Left colon (tissue), 2 donors: ENCODE results near the gene USP33. TPM values are rescaled to one million over a fixed set of nuclear protein-coding genes. Genes with fewer than 3 reads are reported as not detected.
"Not testable (repeated sequence)": the region's sequence is repeated elsewhere in the genome, so short reads cannot be mapped to it uniquely, and the experiment has no call there.

Experiments used
- ATAC-seq: fragments of 200-7000 bp; cut with Tn5 transposase; one replicate; pipeline ENCODE4 v1.9.1; 2020; ENCODE audit warnings: mild to moderate bottlenecking, moderate library complexity
- DNase-seq, 2 donors: peaks; one replicate each; pipeline ENCODE4 v3.0.0-alpha.2; 2020
- intact Hi-C, 2 donors: fragments of 100-400 bp; cut with DNase I in 1 of 2; cut with micrococcal nuclease in 1 of 2; formaldehyde crosslinking; loops; one replicate each; pipeline versions ENCODE4 v1.11.2 to v1.14.0; 2022; cut with DNase I, micrococcal nuclease
- total RNA-seq, 2 donors: library from RNA; stranded (reverse); fragmentation: NEBNext Ultra II Directional; extraction: Animal tissue kit (Norgen Biotek cat#: 25700); gene quantifications; one replicate each; pipeline ENCODE4 v1.2.1, GENCODE V29; 2021
- donor health status: DM: no; HTN: no; CAD: no.
- donor health status: DM: yes; HTN: yes; CAD: no.

Gene USP33
- total RNA-seq, 2 donors from 2014 or later: 56.8 to 63.5 TPM

- ATAC-seq (no peak), DNase-seq (no peak)
- intact Hi-C loops: no loop called here
Observed at GRCh38 chr1:77744576-77744975, 15.1 kb downstream of the USP33 start.

DNA sequence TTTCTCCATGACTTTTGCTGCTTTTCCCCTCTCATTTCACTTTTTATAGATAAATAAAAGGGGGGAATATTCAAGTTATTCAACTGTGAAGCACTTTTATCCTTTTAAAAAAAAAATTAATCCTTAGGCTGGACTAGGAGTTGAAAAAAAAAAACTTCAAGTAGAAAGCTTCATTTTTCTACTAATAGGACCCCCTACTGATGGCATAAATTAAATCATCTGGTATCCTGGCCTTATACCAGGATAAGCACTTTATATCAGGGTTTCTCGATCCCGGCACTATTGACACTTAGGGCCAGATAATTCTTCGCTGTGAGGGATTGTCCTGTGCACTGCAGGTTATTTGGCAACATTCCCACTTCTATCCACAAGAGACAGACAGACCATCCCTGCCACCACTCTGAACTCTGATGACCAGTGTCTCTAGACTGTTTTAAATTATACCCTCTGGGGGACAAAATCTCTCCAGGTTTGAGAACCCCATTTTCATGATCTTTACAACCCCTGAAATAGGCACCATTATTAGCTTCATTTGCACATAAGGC is 17.6 kb downstream of the USP33 start:
- no peak for ATAC-seq
- no peak for DNase-seq

GRCh38 chr1:77741316-77741715 is 18.3 kb downstream of the USP33 start:
- ATAC-seq (no peak), DNase-seq (no peak)
- intact Hi-C loops: no loop called here

More for the DNA sequence above, 17.6 kb downstream of the USP33 start:
- intact Hi-C loops: no loop called here

DNA sequence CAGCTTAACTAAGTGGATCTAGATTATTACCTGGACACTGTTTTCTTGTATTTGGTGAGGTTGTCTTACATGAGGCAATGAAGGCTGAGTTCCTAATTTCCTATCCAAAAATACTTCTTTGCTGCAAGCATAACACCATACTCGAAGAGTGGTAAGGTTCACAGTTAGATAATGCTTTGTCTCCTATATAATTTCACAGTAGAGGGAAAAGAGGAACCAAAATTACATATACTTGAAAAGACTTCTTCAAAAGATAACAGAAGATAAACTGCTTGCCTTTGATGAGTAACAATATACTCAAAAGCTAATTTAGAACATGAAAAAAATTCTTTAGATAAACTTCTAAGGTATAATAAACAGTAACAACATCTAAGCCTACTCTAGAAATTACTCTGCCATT is 20.4 kb downstream of the USP33 start:
- intact Hi-C loops: loop anchor here in 1 of 2 donors (5.0 kb wide), 1 partner anchor 188 kb away; no protein-coding TSS in a partner anchor
- no peak for DNase-seq
- ATAC-seq: no peak

GRCh38 chr1:77732090-77732489 is 27.6 kb downstream of the USP33 start:
- intact Hi-C loops: no loop called here
- DNase-seq (no peak), ATAC-seq (no peak)

DNA sequence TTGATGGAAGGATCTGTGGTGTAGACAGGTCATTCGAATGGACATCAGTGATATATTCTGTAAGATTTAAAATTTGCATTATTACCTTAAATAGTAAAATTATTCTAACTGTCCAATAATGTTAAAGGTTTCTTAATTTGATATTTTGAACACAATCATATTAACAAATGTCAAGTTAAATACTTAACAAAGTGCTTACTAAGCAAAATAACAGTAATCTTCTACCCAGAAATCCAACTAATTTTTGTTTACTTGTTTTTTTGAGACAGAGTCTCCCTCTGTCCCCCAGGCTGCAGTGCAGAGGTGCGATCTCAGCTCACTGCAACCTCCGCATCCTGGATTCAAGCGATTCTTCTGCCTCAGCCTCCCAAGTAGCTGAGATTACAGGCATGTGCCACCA is 33.9 kb downstream of the USP33 start:
- intact Hi-C loops: no loop called here
- ATAC-seq: no peak

GRCh38 chr1:77718181-77718580 is 41.5 kb downstream of the USP33 start:
- intact Hi-C loops: no loop called here
- DNase-seq (no peak), ATAC-seq (no peak)

More for the DNA sequence above, 33.9 kb downstream of the USP33 start:
- no peak for DNase-seq

DNA sequence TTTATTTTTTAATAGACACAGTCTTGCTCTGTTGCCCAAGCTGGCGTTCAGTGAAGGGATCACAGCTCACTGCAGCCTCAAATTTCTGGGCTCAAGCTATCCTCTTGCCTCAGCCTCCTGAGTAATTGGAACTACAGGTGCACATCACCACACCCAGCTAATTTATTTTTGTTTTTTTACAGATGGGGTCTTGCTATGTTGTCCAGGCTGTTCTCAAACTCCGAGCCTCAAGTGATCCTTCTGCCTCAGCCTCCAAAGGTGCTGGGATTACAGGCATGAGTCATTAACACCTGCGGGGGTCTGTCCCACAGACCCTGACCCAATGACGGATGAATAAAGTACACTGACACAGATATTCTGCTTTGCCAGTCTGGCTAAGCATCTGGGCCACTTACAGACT is 43.6 kb downstream of the USP33 start:
- intact Hi-C loops: no loop called here
- DNase-seq (no peak), ATAC-seq (no peak)

DNA sequence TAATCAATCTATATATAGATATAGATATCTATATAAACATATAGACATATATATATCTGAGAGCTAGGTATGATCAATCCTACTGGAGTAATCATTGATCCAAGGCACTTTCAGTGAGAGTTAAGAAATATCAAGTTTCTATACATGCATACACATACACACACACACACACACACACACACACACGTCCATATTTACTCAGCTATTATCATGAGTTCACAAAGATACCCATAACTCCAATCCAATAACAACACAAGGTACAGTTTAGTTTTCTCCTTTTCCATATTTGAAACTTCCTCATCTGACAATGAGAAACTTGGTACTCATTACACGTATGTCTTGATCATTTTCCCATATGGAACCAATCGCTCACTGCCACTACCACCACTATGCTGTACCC is 49.9 kb downstream of the USP33 start:
- no peak for DNase-seq
- intact Hi-C loops: no loop called here
- no peak for ATAC-seq

DNA sequence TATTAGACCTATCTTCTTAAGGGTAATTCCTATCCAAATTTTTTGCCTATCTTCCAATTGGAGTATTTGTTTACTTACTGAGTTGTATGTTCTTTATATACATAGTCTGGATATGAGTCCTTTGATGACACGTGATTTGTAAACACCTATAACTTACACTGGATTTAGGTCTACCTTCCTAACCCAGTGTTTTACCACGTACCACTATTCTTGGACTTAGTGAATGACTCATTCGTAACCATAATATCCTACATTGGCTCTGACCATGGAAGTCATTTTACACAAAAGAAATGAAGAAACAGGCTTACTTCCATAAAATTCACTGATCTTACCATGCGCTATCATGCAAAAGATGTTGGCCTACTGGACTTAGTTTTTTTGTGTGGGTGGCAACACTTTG is 53.3 kb downstream of the USP33 start:
- ATAC-seq (no peak), DNase-seq (no peak)

GRCh38 chr1:77704736-77705135 is 54.9 kb downstream of the USP33 start:
- intact Hi-C loops: no loop called here
- DNase-seq (no peak), ATAC-seq (no peak)

More for the DNA sequence above, 53.3 kb downstream of the USP33 start:
- intact Hi-C loops: no loop called here

GRCh38 chr1:77699673-77700072 is 60.0 kb downstream of the USP33 start:
- ATAC-seq, DNase-seq, intact Hi-C loops: not testable (repeated sequence)

GRCh38 chr1:77697441-77697840 is 62.2 kb downstream of the USP33 start:
- intact Hi-C loops: no loop called here
- ATAC-seq (no peak), DNase-seq (no peak)

- no peak for ATAC-seq
- intact Hi-C loops: no loop called here
Observed at GRCh38 chr1:77688939-77689338, 70.7 kb downstream of the USP33 start.

GRCh38 chr1:77687519-77687906 is 72.1 kb downstream of the USP33 start:
- DNase-seq (peak; percentile 36 to 60), ATAC-seq (no peak)
- intact Hi-C loops: no loop called here

More at GRCh38 chr1:77688939-77689338, 70.7 kb downstream of the USP33 start:
- no peak for DNase-seq

- peak in 1 of 2 donors; percentile 14 for DNase-seq
- intact Hi-C loops: no loop called here
- ATAC-seq: no peak
Observed at GRCh38 chr1:77686796-77687518, 72.7 kb downstream of the USP33 start.

DNA sequence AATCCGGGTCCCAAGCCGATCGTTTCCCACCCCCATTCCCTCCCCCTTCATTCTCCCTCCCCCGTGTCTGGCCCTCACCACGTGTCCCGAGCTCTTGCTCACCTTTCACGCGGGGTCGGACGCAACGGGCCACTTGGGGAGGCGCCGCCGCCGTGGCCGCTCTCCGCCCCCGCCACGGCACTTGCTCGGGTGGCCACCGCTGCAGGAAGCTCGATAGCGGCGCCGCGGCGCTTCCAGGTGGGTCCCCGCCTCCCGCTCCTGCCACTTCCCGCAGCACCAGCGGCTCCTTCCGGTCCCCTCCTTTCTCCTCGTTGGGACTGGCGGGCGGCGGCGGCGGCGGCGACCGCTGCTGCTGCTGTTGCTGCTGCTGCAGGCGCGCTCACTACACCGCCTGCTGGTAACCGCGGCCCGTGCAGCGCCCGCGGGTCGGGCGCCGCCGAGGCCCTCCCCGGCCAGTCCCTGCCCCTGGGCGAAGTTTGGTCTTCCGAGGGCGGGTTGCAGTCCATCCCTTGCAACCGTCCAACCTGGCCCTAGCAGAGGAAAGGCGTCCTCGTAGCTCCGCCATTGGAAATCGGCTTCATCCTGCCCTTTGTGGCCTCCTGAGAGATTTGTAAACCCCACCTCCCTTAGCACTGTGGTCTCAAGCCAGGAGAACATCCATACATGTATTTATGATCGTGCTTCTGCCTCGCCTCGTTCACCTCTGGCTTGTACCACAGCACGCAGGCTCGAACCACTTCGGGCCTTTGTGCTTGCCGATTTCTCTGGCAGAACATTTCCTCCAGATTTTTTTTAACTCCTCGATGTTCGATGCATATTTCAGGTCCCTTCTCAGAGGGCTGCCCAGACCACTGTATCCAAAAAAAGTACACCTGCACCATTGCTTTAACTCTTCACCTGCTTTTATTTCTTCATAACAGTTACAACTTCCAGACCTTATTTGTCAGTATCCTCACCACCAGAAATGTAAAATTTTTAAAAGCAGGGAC is 76.2 kb downstream of the USP33 start:
- DNase-seq (peak; percentile 92 to 95), ATAC-seq (peak; percentile 84)
- intact Hi-C loops: no loop called here

DNA sequence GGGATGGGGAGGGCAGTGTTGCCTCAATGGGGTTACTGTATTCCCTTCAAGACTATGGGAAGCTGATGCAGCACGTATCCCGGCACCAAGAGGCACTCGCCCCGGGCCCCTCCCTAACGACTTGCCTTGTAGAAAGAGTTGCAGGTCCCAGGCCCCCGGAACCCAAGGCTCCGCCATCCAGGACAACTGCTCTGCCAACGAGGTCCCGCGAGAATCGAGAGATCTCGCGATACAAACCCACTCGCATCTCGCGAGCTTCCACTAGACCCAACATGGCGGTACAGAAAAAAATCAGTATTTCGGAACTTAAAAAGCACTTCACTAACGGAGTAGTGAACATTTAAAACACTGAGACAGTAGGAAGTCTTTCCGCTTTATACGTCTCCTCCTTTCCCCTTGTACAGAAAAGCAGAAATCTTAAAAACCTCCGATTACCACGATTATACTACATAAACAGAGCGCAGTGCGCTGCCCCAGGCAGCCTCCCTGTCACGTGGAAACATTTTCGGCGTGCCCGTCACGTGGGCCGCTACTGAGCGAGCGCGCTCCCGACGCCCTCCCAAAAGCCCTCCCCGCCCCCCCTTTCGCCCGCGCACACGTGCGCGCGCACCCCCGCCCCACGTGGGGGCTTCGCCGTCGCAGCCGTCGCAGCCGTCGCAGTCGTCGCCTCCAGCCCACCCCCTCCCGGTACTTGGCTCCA is 77.0 kb downstream of the USP33 start, which contains the start of gene ZZZ3:
ZZZ3 (minus strand) TSS at position 199 of the 700 bp plus-strand sequence. CDS start 49,304 bp downstream, outside the sequence.
- ATAC-seq (peak; percentile 74), DNase-seq (peak; percentile 94 to 95)
- intact Hi-C loops: no loop called here

- DNase-seq (no peak), ATAC-seq (no peak)
- intact Hi-C loops: no loop called here
Observed at GRCh38 chr1:77680173-77680572, 79.5 kb downstream of the USP33 start.
